OCI-LY7 (cell line): Measurements from ENCODE around the gene GRHL1.

Experiments used
- EZH2phosphoT487 ChIP-seq: fragments of 200-600 bp; sonication (generic); IDR thresholded peaks from 2 replicates; pipeline ENCODE4 v1.6.1; 2018; ENCODE audit warnings: low read depth, borderline replicate concordance, mild to moderate bottlenecking, mixed run types, antibody characterized with exemption, low read length, moderate library complexity, mixed read lengths
- TF ChIP-seq, protein P1 (sequence below): fragments of 200-600 bp; sonication (generic); conservative IDR thresholded peaks from 2 replicates; pipeline ENCODE4 v1.5.1; 2014; ENCODE audit warnings: mild to moderate bottlenecking, antibody characterized with exemption, low read length, moderate library complexity, mixed read lengths

DNA sequence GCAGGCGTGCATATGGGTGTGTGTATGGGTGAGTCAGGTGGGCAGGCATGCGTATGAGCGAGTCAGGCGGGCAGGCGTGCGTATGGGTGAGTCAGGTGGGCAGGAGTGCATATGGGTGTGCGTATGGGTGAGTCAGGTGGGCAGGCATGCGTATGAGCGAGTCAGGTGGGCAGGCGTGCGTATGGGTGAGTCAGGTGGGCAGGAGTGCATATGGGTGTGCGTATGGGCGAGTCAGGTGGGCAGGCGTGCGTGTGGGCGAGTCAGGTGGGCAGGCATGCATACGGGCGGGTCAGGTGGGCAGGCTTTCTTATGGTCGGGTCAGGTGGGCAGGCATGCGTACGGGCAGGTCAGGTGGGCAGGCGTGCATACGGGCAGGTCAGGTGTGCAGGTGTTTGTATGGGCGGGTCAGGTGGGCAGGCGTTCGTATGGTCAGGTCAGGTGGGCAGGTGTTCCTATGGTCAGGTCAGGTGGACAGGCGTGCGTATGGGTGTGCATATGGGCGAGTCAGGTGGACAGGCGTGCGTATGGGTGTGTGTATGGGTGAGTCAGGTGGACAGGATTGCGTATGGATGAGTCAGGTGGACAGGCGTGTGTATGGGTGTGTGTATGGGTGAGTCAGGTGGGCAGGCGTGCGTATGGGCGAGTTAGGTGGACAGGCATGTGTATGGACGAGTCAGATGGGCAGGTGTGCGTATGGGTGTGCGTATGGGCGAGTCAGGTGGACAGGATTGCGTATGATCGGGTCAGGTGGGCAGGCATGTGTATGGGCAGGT lies 63.1 kb downstream of the GRHL1 start:
- TF ChIP-seq, protein P1, sequence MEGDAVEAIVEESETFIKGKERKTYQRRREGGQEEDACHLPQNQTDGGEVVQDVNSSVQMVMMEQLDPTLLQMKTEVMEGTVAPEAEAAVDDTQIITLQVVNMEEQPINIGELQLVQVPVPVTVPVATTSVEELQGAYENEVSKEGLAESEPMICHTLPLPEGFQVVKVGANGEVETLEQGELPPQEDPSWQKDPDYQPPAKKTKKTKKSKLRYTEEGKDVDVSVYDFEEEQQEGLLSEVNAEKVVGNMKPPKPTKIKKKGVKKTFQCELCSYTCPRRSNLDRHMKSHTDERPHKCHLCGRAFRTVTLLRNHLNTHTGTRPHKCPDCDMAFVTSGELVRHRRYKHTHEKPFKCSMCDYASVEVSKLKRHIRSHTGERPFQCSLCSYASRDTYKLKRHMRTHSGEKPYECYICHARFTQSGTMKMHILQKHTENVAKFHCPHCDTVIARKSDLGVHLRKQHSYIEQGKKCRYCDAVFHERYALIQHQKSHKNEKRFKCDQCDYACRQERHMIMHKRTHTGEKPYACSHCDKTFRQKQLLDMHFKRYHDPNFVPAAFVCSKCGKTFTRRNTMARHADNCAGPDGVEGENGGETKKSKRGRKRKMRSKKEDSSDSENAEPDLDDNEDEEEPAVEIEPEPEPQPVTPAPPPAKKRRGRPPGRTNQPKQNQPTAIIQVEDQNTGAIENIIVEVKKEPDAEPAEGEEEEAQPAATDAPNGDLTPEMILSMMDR, result no peak
- no peak for TF ChIP-seq EZH2phosphoT487
